Uterus (tissue), 2 donors: ENCODE measurements around the gene PRAF2.

Source experiments
- CTCF ChIP-seq, 4 experiments: fragments of 200-600 bp in 2 of 4; fragments of 450-650 bp in 2 of 4; sonication (generic) in 2 of 4; IDR thresholded peaks; one replicate each; pipeline ENCODE4 v1.5.1; 2016 to 2019; ENCODE audit warnings: antibody characterized with exemption in 4 of 4, mild to moderate bottlenecking in 2 of 4, moderate library complexity in 1 of 4
- POLR2A ChIP-seq, 2 donors: fragments of 450-650 bp; IDR thresholded peaks; one replicate each; pipeline ENCODE4 v1.6.1; 2016; ENCODE audit warnings: antibody characterized with exemption in 2 of 2, mild to moderate bottlenecking in 1 of 2, moderate library complexity in 1 of 2

- TF ChIP-seq CTCF (IDR thresholded peaks at IDR 0.05), result no peak
- no peak for TF ChIP-seq POLR2A (IDR thresholded peaks at IDR 0.05)
These were observed 19.6 kb downstream of the PRAF2 start for GRCh38 chrX:49054073-49054762.
